Stomach (tissue), 4 donors: Measurements from ENCODE around the gene TFAP2B.

ENCODE experiments used
- EP300 ChIP-seq: sonication (generic); formaldehyde crosslinking; IDR thresholded peaks from one replicate; pipeline ENCODE4 v1.6.1; 2017; ENCODE audit warnings: antibody characterized with exemption
- POLR2A ChIP-seq, 4 donors: fragments of 450-650 bp; IDR thresholded peaks; one replicate each; pipeline ENCODE4 v1.6.1; 2016; ENCODE audit warnings: antibody characterized with exemption in 4 of 4, control low read depth in 2 of 4, mild to moderate bottlenecking in 1 of 4, moderate library complexity in 1 of 4
- POLR2AphosphoS5 ChIP-seq, 3 donors: sonication (generic); formaldehyde crosslinking; IDR thresholded peaks; one replicate each; pipeline ENCODE4 v1.6.1; 2016; ENCODE audit warnings: antibody characterized with exemption in 3 of 3
- TF ChIP-seq, protein P1 (sequence below), 7 experiments: fragments of 450-650 bp in 4 of 7; fragments of 200-600 bp in 3 of 7; sonication (generic) in 3 of 7; IDR thresholded peaks; one replicate each; pipeline ENCODE4 v1.5.1; 2016 to 2019; ENCODE audit warnings: antibody characterized with exemption in 7 of 7, control low read depth in 2 of 7, mild to moderate bottlenecking in 1 of 7

DNA sequence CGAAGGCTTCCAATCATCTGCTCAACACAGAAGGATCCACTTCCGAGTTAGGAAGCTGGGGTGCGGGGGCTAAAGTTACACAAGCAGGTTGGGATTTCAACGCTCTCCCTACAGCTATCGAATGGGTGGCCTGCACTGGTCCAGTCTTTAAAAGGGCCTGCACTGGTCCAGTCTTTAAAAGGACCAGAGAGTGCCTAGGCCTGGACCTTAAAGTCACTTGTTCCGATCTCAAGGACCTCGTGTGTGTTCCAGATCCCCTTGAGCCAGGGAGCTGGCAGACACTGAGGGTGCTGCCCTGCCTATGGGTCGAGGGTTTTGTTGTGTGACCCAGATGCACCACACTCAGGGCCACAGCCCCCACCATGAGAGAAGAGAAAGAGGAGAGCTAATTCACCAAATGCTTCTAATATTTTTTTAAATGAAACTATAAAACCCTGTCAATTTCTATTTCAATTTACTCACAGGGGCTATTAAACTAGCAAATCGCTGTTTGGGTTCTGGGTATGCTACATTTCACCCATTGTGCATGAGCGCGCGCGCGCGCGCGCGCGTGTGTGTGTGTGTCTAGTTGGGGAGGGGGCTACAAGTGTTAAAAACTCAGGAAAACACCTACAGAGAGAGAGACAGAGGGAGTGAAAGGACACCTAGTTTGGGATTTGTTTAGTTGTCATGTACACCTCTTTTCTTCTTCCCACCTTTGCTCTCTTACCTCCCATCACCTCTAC is 7.5 kb downstream of the TFAP2B start:
- TF ChIP-seq, protein P1, sequence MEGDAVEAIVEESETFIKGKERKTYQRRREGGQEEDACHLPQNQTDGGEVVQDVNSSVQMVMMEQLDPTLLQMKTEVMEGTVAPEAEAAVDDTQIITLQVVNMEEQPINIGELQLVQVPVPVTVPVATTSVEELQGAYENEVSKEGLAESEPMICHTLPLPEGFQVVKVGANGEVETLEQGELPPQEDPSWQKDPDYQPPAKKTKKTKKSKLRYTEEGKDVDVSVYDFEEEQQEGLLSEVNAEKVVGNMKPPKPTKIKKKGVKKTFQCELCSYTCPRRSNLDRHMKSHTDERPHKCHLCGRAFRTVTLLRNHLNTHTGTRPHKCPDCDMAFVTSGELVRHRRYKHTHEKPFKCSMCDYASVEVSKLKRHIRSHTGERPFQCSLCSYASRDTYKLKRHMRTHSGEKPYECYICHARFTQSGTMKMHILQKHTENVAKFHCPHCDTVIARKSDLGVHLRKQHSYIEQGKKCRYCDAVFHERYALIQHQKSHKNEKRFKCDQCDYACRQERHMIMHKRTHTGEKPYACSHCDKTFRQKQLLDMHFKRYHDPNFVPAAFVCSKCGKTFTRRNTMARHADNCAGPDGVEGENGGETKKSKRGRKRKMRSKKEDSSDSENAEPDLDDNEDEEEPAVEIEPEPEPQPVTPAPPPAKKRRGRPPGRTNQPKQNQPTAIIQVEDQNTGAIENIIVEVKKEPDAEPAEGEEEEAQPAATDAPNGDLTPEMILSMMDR (IDR thresholded peaks at IDR 0.05) = no peak
- no peak for TF ChIP-seq POLR2A (IDR thresholded peaks at IDR 0.05)
- no peak for TF ChIP-seq POLR2AphosphoS5 (IDR thresholded peaks at IDR 0.05)
- no peak for TF ChIP-seq EP300
